ENCODE measurements around the gene RIN3.
"Not testable (repeated sequence)": the region's sequence is repeated elsewhere in the genome, so short reads cannot be mapped to it uniquely, and the experiment has no call there.

Gene RIN3

DNA sequence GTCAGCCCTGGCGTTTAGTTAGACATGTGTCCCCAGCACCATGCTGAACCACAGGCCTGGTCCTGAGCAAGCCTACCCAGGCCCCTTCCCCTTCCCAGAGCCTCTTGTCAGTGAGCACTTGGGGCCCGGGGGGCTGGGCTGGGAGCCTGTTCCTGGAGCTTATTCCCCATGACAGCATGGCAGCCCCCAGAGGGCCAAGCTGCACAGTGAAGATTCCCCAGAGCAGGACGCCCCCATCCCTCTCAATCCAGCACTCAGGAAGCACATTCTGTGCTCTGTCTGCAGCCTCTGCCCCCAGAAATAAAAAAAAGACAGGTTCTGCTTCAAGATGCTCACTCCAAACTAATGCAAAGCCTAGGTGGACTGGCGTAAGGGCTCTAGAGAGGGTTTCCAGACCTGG lies 117.5 kb downstream of the RIN3 start:
- DNase-seq, result no peak

GRCh38 chr14:92632546-92633273 lies 119.1 kb downstream of the RIN3 start:
- DNase-seq, result no peak

- no peak for DNase-seq
Measured at GRCh38 chr14:92633274-92633616, 119.7 kb downstream of the RIN3 start.

DNA sequence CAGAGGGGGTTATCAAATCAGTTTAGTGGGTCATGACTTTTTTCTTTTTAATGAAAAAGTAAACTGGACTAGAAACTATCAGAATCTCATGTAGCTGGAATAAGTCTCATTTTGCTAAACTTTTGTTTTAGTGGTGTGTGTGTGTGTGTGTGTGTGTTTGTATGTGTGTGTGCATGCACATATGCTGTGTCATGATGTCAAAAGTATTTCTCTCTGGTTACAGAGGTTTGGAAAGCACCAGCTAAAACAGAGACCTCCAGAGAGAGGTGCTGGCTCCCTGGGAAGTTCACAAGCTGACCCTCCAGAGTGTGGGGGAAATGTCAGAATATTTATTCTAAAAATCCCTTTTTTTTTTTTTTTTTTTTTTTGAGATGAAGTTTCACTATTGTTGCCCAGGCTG lies 120.1 kb downstream of the RIN3 start:
- no peak for DNase-seq

GRCh38 chr14:92635031-92635430 lies 121.5 kb downstream of the RIN3 start:
- DNase-seq, result peak; percentile 97

DNA sequence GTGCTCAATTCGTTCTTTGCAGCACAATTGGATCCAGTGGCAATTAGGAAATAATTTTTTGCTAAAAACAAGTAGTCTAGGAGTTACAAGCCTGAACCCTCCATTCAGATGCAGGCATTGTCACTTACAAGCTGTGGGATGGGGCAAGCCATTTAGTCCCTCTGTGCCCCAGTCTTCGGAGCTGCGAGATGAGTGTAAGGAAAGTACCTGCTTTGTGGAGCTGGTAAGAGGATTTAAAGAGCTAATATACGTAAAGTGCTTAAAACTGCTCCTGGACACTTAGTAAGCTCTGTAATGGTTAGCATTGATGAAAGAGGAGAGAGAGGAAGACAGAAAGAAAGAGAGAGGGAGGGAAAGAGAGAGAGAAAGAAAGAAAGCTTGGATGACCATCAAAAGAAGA lies 122.3 kb downstream of the RIN3 start:
- DNase-seq, result no peak

- no peak for DNase-seq
Measured at GRCh38 chr14:92637228-92637627, 123.6 kb downstream of the RIN3 start.

- no peak for DNase-seq
Measured at GRCh38 chr14:92637864-92638263, 124.3 kb downstream of the RIN3 start.

- DNase-seq, result no peak
Measured at GRCh38 chr14:92638266-92638665, 124.7 kb downstream of the RIN3 start.

- DNase-seq, result no peak
Measured at GRCh38 chr14:92638904-92639303, 125.3 kb downstream of the RIN3 start.

- DNase-seq, result not testable (repeated sequence)
Measured at GRCh38 chr14:92639472-92640117, 126.0 kb downstream of the RIN3 start.

DNA sequence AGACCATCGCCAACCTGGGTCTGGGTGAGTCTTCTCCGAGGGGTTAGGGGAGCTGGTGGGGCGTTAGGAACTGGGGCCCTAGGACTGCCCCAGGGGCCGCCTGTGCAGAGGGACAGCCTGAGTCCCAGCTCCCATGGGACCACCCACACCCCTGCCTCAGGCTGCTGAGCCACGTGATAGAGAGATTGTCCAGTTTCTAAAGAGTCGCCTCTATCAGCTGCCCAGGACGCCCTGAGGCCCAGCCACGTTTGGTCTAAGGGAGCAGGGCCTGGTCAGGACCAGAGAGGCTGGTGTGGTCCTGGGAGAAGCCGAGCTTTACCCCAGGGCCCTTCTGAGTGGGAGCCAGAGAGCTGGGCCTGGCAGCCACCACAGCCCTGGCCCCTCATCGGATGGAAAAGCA lies 127.7 kb downstream of the RIN3 start:
- no peak for DNase-seq

DNA sequence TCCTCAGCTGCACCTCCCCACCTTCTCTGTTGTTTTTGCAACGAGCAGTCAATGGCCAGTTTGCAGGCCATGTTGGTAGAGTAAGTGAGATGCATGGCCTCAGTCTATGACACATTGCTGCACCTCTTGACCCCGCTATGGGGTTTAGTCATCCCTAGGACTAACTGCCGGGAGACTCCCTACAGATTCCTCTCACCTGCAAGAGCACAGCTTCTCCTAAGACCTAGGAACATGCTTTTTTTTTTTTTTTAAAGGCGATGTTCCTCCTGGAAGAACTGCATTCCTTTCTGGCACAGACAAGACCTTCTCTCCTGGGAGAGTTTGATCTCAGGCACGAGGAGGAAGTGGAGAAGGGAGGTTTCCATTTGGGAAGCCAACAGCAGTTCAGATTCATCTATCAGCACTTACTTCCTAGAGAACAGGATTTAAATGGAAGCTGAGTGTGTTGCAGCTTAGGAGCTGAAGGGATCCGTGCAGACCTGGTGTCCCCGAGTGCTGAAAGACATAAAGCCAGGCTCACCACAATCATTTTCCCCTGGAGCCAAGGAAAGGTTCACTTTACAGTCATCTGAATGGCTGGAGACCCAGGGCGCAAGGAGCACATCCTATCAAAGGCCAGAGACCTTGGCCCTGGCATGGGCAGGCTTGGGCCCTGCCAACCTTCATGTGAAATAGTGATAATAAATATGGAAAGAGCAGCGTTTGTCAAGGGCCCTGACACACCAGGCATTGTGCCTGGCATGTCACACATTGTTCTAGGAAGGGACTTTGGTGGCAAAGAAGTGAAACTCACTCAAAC lies 130.8 kb downstream of the RIN3 start:
- DNase-seq, result no peak

- no peak for DNase-seq
Measured at GRCh38 chr14:92644970-92645515, 131.5 kb downstream of the RIN3 start.

GRCh38 chr14:92645841-92646478 lies 132.4 kb downstream of the RIN3 start:
- DNase-seq, result no peak

- DNase-seq, result no peak
Measured at GRCh38 chr14:92646952-92647796, 133.6 kb downstream of the RIN3 start.

DNA sequence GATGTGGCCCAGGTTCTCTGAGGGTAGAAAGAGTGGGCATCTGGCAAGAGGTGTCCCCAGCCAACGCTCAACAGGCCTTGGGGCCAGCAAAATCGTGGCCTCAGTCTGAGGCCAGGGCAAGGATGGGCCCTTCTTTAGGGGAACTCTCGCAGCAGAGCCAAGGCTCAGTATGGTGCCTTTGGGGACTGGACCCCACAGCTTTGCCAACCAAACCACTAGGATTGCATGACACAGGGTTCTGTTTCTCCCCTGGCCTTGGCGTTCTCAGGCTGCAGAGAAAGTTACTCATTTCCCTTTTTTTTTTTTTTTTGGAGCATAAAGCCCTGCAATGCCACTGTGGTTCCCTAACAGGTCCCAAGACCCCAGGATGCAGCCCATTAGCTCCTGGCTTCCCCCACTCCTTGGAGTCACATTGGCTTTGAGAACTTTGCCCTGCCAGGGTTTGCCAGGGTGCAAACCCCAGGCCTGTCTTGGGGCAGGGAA lies 134.3 kb downstream of the RIN3 start:
- no peak for DNase-seq

- DNase-seq, result no peak
Measured at GRCh38 chr14:92649066-92649465, 135.5 kb downstream of the RIN3 start.

DNA sequence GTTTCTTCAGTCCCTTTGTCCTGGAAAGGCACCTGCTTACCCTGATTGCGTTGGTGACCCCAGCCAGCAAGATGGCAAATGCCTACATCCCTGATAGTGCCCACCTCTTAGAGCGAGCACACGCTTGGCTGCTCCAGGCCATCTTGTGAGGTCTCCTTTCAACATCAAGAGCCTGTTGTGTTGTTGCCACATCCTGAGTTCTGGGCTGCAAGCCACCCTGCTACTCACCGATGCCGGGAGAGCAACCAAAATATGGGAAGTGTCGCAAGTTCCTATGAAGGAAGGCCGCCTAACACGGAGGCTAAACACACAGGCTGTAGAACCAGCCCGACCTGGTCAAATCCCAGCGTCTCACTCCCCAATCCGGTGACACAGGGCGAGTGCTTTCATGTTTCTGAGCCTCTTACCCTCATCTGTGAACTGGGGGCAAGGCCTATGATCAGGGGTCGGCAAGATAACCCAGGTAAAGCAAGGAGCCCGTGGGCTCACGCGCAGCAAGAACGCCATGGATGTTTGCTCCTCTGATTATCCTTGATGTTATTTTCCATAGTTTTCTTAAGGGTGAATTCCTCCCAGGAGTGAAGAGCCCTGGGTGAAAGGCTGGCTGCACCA lies 136.5 kb downstream of the RIN3 start:
- DNase-seq, result peak; percentile 54

- no peak for DNase-seq
Measured at GRCh38 chr14:92650581-92651105, 137.1 kb downstream of the RIN3 start.

DNA sequence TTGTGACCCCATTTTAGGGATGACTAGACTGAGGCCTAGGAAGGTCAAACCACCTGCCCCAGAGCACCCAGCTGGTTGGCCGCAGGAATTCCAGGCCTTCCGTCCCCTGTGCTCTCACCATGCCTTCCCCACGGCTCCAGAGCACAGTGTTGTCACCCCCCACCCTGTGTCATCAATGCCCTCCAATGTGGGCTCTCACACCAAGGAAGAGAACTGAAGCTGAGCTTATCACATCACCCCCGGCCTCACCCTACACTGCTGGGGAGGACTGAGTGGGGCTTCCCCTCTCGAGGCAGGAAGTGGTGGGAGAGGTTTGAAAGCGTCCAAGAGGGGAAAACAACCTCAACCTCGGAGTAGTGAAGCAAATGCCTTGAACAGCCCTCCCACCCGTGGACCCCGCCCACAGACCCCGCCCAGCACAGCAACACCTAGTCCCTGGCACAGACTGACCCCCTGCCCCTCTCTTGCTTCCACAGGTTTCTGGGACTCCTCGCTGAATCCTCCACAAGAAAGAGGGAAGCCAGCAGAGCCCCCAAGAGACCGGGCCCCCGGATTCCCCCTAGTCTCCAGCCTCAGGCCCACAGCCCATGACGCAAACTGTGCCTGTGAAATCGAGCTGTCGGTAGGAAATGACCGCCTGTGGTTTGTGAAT lies 137.7 kb downstream of the RIN3 start:
- no peak for DNase-seq

Data from DMS79 treated with DMSO at 0.1 percent for 48 hours (cell line).